Tongue (tissue), 2 donors: ENCODE results near the gene MUC6. TPM values are rescaled to one million over a fixed set of nuclear protein-coding genes. Genes with fewer than 3 reads are reported as not detected.

Source experiments
- DNase-seq: peaks from one replicate; pipeline ENCODE4 v3.0.0-alpha.2; 2015
- total RNA-seq: library from RNA; depleted of rRNA; stranded (reverse); fragments of >200 nt; gene quantifications from one replicate; pipeline ENCODE4 v1.2.3, GENCODE V29; 2014

The MUC6 gene
- total RNA-seq, 1 donor from 2014 or later = not detected

GRCh38 chr11:1051356-1052132 lies 15.0 kb upstream of the MUC6 start:
- DNase-seq = no peak

GRCh38 chr11:1050581-1051355 lies 14.2 kb upstream of the MUC6 start:
- DNase-seq = peak; percentile 81

- no peak for DNase-seq
Measured at GRCh38 chr11:1049911-1050580, 13.5 kb upstream of the MUC6 start.

- DNase-seq = peak; percentile 70
Measured at GRCh38 chr11:1049431-1049891, 12.9 kb upstream of the MUC6 start.

- DNase-seq = no peak
Measured at GRCh38 chr11:1049071-1049405, 12.5 kb upstream of the MUC6 start.

- no peak for DNase-seq
Measured at GRCh38 chr11:1048375-1049070, 12.0 kb upstream of the MUC6 start.

GRCh38 chr11:1047595-1048156 lies 11.2 kb upstream of the MUC6 start:
- no peak for DNase-seq

- no peak for DNase-seq
Measured at GRCh38 chr11:1044160-1044559, 7.6 kb upstream of the MUC6 start.

- DNase-seq = no peak
Measured at GRCh38 chr11:1043563-1044096, 7.1 kb upstream of the MUC6 start.

GRCh38 chr11:1042626-1043562 lies 6.4 kb upstream of the MUC6 start:
- no peak for DNase-seq

- no peak for DNase-seq
Measured at GRCh38 chr11:1041936-1042608, 5.6 kb upstream of the MUC6 start.

- no peak for DNase-seq
Measured at GRCh38 chr11:1041471-1041870, 5.0 kb upstream of the MUC6 start.

GRCh38 chr11:1041149-1041467 lies 4.6 kb upstream of the MUC6 start:
- DNase-seq = no peak

- DNase-seq = no peak
Measured at GRCh38 chr11:1040428-1041148, 4.1 kb upstream of the MUC6 start.

GRCh38 chr11:1039481-1040427 lies 3.2 kb upstream of the MUC6 start:
- no peak for DNase-seq

GRCh38 chr11:1038921-1039320 lies 2.4 kb upstream of the MUC6 start:
- DNase-seq = no peak

GRCh38 chr11:1038361-1038760 lies 1.8 kb upstream of the MUC6 start:
- DNase-seq = no peak

GRCh38 chr11:1037506-1038055 lies 1.1 kb upstream of the MUC6 start:
- no peak for DNase-seq
